ENCODE measurements around the gene LBP.

LBP gene

GRCh38 chr20:38355161-38356012 lies 9.1 kb downstream of the LBP start:
- ChIA-PET POLR2A (no interaction called here), CTCF (no interaction called here)
- DNase-seq (ENCODE audit: extremely low spot score): no peak
- TF ChIP-seq L3MBTL2 (conservative IDR thresholded peaks at IDR 0.05): no peak
- TF ChIP-seq ZNF384 (IDR thresholded peaks at IDR 0.05): no peak
- TF ChIP-seq ARNT (IDR thresholded peaks at IDR 0.05): no peak
- TF ChIP-seq BHLHE40 (IDR thresholded peaks at IDR 0.05; ENCODE audit: borderline replicate concordance): no peak
- TF ChIP-seq CTBP1 (IDR thresholded peaks at IDR 0.05; ENCODE audit: borderline replicate concordance): no peak
- no peak for TF ChIP-seq ELF4 (IDR thresholded peaks at IDR 0.05)
- TF ChIP-seq FOXM1 (IDR thresholded peaks at IDR 0.05; ENCODE audit: borderline replicate concordance): no peak
- no peak for TF ChIP-seq FOXK2 (IDR thresholded peaks at IDR 0.05)
- TF ChIP-seq, protein P1, sequence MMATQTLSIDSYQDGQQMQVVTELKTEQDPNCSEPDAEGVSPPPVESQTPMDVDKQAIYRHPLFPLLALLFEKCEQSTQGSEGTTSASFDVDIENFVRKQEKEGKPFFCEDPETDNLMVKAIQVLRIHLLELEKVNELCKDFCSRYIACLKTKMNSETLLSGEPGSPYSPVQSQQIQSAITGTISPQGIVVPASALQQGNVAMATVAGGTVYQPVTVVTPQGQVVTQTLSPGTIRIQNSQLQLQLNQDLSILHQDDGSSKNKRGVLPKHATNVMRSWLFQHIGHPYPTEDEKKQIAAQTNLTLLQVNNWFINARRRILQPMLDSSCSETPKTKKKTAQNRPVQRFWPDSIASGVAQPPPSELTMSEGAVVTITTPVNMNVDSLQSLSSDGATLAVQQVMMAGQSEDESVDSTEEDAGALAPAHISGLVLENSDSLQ (IDR thresholded peaks at IDR 0.05): no peak
- no peak for TF ChIP-seq NFRKB (IDR thresholded peaks at IDR 0.05)
- no peak for TF ChIP-seq HDGF (IDR thresholded peaks at IDR 0.05; ENCODE audit: borderline replicate concordance)
- TF ChIP-seq SUZ12 (IDR thresholded peaks at IDR 0.05): no peak
- no peak for TF ChIP-seq TARDBP (IDR thresholded peaks at IDR 0.05)
- no peak for TF ChIP-seq SP1 (IDR thresholded peaks at IDR 0.05)
- TF ChIP-seq FOXA1 (IDR thresholded peaks at IDR 0.05): no peak
- no peak for TF ChIP-seq LEF1 (IDR thresholded peaks at IDR 0.05; ENCODE audit: borderline replicate concordance)

- CTCF ChIA-PET: no interaction called here
- POLR2A ChIA-PET: no interaction called here
- DNase-seq (ENCODE audit: extremely low spot score): no peak
- TF ChIP-seq TARDBP (IDR thresholded peaks at IDR 0.05): no peak
- TF ChIP-seq HDGF (IDR thresholded peaks at IDR 0.05; ENCODE audit: borderline replicate concordance): no peak
- TF ChIP-seq, protein P1 (IDR thresholded peaks at IDR 0.05): no peak
- no peak for TF ChIP-seq SUZ12 (IDR thresholded peaks at IDR 0.05)
- TF ChIP-seq FOXK2 (IDR thresholded peaks at IDR 0.05): no peak
- TF ChIP-seq FOXM1 (IDR thresholded peaks at IDR 0.05; ENCODE audit: borderline replicate concordance): no peak
- no peak for TF ChIP-seq ARNT (IDR thresholded peaks at IDR 0.05)
- no peak for TF ChIP-seq CTBP1 (IDR thresholded peaks at IDR 0.05; ENCODE audit: borderline replicate concordance)
- TF ChIP-seq ELF4 (IDR thresholded peaks at IDR 0.05): no peak
- TF ChIP-seq SP1 (IDR thresholded peaks at IDR 0.05): no peak
- no peak for TF ChIP-seq ZNF384 (IDR thresholded peaks at IDR 0.05)
- TF ChIP-seq NFRKB (IDR thresholded peaks at IDR 0.05): no peak
- TF ChIP-seq FOXA1 (IDR thresholded peaks at IDR 0.05): no peak
- no peak for TF ChIP-seq L3MBTL2 (conservative IDR thresholded peaks at IDR 0.05)
- TF ChIP-seq BHLHE40 (IDR thresholded peaks at IDR 0.05; ENCODE audit: borderline replicate concordance): no peak
- TF ChIP-seq LEF1 (IDR thresholded peaks at IDR 0.05; ENCODE audit: borderline replicate concordance): no peak
Measured at GRCh38 chr20:38357653-38358207, 11.4 kb downstream of the LBP start.

DNA sequence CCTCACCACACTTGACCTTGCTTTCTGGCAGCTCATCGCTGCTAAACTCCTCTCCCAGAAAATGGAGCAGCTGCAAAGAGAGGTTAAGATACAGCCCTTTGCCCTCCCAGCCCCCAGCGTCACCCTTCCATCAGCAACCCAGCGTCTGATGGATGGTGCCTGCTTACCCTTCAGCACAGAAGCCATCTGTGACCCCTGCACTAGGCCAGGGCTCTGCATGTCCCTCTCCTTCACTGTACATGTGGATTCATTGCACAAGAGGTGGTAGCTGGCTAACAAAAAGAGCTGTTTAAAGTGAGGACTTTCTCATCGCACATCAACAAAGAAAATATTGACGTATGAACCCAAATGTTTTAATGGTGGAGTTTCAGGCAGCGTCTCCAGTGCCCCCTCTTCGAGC lies 12.3 kb downstream of the LBP start:
- TF ChIP-seq TARDBP (IDR thresholded peaks at IDR 0.05) (no peak), SP1 (IDR thresholded peaks at IDR 0.05) (no peak)
- CTCF ChIA-PET: interaction anchor here (0.7 kb wide), 1 partner anchor 9 kb away, joined by 4 read pairs; no protein-coding TSS in a partner anchor
- POLR2A ChIA-PET: no interaction called here
- DNase-seq (ENCODE audit: extremely low spot score): no peak

DNA sequence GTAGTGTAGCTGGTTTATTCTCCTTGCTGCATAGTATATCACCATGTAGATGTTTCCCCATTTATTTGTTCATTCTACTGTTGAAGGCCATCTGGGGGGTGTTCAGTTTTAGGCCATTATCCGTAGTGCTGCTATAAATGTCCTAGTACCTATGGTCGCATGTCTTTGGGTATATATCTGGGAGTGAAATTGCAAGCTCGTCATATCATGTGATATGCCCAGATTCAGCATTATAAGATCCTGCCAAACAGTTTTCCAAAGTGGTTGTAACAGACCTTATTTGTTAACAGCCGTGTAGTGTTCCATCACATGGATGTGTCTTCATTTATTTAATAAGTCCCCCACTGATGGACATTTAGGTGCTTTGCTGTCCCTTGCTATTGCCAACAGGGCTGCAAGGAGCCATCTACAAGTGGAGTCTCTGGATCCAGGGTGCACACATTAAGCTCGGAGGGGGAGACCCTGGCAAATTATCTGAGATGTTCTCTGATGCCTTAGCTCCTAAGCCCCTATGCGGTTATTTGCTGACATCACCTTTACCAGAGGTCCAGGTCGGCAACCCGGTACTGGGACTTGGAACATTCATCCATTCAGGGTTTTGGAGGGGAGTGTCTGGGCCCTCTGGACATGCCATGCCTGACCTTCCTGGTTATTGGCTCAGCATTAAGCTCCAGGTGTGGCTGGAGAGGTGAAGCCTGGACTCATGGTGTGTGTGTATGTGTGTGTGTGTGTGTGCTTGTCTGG lies 16.9 kb downstream of the LBP start:
- TF ChIP-seq ELF4 (IDR thresholded peaks at IDR 0.05): no peak
- POLR2A ChIA-PET: no interaction called here
- DNase-seq (ENCODE audit: extremely low spot score): no peak
- CTCF ChIA-PET: interaction anchor here (0.6 kb wide), 1 partner anchor 68 kb away, joined by 3 read pairs; no protein-coding TSS in a partner anchor

- no peak for TF ChIP-seq SP1 (IDR thresholded peaks at IDR 0.05)
- TF ChIP-seq, protein P1 (IDR thresholded peaks at IDR 0.05): peak; percentile 88
- ChIA-PET CTCF (no interaction called here), POLR2A (no interaction called here)
- peak; percentile 41 for DNase-seq (ENCODE audit: extremely low spot score)
Measured at GRCh38 chr20:38369389-38369788, 23.1 kb downstream of the LBP start.

DNA sequence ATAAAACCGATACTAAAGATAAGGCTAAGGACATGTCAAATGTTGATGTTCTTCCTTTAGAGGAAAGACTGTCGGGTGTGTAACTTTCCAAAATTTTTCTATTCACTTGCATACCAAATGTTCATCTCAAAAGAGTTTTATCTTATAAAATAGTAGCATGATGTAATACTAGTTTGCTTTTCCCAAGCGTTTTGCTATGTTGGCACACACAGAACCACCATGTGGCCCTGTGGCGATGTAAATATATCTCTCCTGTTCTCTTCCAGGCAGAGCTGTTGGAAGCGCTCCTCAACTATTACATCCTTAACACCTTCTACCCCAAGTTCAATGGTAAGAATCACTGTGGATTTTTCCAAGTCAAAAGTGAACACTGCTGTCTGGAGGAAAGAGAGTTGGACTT lies 26.5 kb downstream of the LBP start:
- POLR2A ChIA-PET: no interaction called here
- CTCF ChIA-PET: interaction anchor here (0.7 kb wide), 1 partner anchor 295 kb away, joined by 4 read pairs; no protein-coding TSS in a partner anchor
- DNase-seq (ENCODE audit: extremely low spot score): no peak
- no peak for TF ChIP-seq TARDBP (IDR thresholded peaks at IDR 0.05)
- TF ChIP-seq FOXA1 (IDR thresholded peaks at IDR 0.05): no peak
- TF ChIP-seq L3MBTL2 (conservative IDR thresholded peaks at IDR 0.05): no peak
- no peak for TF ChIP-seq ZNF384 (IDR thresholded peaks at IDR 0.05)
- TF ChIP-seq BHLHE40 (IDR thresholded peaks at IDR 0.05; ENCODE audit: borderline replicate concordance): no peak
